ENCODE measurements around the gene ADARB2. TPM values are rescaled to one million over a fixed set of nuclear protein-coding genes. Genes with fewer than 3 reads are reported as not detected.

The ADARB2 gene
- total RNA-seq, 6 experiments from 2014 or later, result not detected

DNA sequence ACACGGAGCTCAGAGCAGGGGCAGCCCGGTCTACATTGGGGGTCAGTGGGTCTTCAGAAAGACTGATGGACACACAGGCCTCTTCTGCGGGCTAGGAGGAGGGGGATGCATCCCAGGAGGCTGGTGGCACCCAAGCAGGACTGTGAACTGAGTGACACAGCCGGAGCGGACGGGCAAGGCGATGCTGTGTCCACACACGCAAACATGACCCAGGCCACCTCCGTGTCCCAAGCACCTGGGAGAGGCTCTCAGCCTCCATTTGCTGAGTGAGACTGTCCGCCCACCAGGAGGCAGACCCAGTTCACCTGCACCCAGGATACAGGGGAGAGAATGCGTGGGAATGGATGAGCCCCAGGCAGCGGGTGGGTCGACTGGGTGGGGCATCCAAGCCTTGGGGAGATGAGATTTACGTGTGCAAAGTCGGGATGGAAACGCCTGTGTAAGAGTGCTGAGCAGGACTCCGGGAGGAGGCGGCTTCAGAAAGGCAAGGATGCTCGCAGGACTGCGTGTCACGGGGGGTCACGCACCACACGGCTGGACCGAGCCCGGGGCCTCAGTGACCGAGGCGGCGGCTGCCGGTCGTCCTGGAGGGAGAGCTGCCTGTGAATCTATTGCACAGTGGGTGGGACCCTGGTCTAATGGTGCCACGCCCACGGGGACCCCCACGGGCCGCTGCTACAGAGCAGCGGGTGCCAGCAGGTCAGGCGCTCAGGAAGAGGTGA lies 262.8 kb downstream of the ADARB2 start:
- H3K27ac Mint-ChIP-seq, result no peak overlapping the region
- no peak for DNase-seq
- peaks cover 79% of the 10 kb centered on the region for H3K9me3 Mint-ChIP-seq
- H3K4me1 Mint-ChIP-seq (ENCODE audit: low read depth), result no peaks in the 10 kb centered on the region
- no peak overlapping the region for H3K4me3 Mint-ChIP-seq
- TF ChIP-seq, protein P1, sequence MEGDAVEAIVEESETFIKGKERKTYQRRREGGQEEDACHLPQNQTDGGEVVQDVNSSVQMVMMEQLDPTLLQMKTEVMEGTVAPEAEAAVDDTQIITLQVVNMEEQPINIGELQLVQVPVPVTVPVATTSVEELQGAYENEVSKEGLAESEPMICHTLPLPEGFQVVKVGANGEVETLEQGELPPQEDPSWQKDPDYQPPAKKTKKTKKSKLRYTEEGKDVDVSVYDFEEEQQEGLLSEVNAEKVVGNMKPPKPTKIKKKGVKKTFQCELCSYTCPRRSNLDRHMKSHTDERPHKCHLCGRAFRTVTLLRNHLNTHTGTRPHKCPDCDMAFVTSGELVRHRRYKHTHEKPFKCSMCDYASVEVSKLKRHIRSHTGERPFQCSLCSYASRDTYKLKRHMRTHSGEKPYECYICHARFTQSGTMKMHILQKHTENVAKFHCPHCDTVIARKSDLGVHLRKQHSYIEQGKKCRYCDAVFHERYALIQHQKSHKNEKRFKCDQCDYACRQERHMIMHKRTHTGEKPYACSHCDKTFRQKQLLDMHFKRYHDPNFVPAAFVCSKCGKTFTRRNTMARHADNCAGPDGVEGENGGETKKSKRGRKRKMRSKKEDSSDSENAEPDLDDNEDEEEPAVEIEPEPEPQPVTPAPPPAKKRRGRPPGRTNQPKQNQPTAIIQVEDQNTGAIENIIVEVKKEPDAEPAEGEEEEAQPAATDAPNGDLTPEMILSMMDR (IDR thresholded peaks at IDR 0.05), result no peak
- peaks cover 14% of the 10 kb centered on the region for H3K36me3 Mint-ChIP-seq (ENCODE audit: low read depth)
- peaks cover 5% of the 10 kb centered on the region for H3K27me3 Mint-ChIP-seq (ENCODE audit: insufficient read depth)

- Mint-ChIP-seq H3K27me3 (ENCODE audit: insufficient read depth) (peaks cover 5% of the 10 kb centered on the region), H3K36me3 (ENCODE audit: low read depth) (peaks cover 14% of the 10 kb centered on the region), H3K4me1 (ENCODE audit: low read depth) (no peaks in the 10 kb centered on the region), H3K4me3 (no peak overlapping the region), H3K9me3 (peaks cover 79% of the 10 kb centered on the region), H3K27ac (no peak overlapping the region)
- DNase-seq, result no peak
- TF ChIP-seq, protein P1 (IDR thresholded peaks at IDR 0.05), result no peak
These were observed 263.5 kb downstream of the ADARB2 start for GRCh38 chr10:1473874-1474273.

- Mint-ChIP-seq H3K36me3 (ENCODE audit: low read depth) (peaks cover 10% of the 10 kb centered on the region; the same call in 1 of the 2 replicates), H3K27me3 (ENCODE audit: insufficient read depth) (peaks cover 5% of the 10 kb centered on the region), H3K27ac (no peak overlapping the region), H3K4me3 (no peak overlapping the region), H3K4me1 (ENCODE audit: low read depth) (no peaks in the 10 kb centered on the region), H3K9me3 (peaks cover 74% of the 10 kb centered on the region)
- DNase-seq, result no peak
- TF ChIP-seq, protein P1 (IDR thresholded peaks at IDR 0.05), result no peak
These were observed 265.0 kb downstream of the ADARB2 start for GRCh38 chr10:1472178-1472958.

- DNase-seq, result no peak
- Mint-ChIP-seq H3K4me3 (no peak overlapping the region), H3K4me1 (ENCODE audit: low read depth) (no peaks in the 10 kb centered on the region), H3K27ac (no peak overlapping the region), H3K36me3 (ENCODE audit: low read depth) (peaks cover 11% of the 10 kb centered on the region; the same call in 1 of the 2 replicates), H3K9me3 (peaks cover 69% of the 10 kb centered on the region), H3K27me3 (ENCODE audit: insufficient read depth) (peaks cover 2% of the 10 kb centered on the region)
- TF ChIP-seq, protein P1 (IDR thresholded peaks at IDR 0.05), result no peak
These were observed 268.5 kb downstream of the ADARB2 start for GRCh38 chr10:1468811-1469210.

DNA sequence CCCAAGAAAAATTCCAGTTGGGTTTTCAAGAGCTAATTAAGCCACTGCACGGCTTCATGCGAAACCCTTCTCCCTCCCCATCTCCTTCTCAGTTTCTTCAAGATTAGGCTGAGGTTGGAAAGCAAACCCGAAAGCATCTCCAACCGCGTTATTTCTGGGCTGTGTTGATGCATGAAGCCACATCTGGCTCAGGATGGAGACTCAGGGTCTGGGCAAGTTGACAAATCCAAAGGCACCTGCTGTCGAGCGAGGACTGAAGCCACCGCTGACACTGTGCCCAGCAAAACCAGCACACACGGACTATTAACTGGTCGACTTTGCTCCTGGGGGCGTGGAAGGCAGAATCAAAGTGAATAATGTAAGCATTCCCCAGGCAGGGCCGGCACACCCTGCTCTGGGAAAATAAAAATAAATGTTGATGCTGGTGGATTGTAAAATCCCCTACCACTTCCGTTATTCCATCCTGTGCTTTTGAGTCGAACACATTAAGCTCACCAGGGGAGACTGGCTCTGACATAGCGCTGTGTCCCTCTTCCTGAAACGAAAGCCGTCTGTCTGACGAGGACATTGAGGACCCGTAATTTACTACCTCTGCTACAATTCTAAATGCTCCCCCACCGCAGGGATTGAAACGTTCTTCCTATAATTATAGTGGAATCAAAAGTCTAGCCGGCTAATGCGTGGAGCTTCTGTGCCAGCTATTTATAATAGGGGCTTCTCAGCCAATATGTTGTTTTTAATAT lies 269.8 kb downstream of the ADARB2 start:
- DNase-seq, result no peak
- TF ChIP-seq, protein P1 (IDR thresholded peaks at IDR 0.05), result no peak
- no peak overlapping the region for H3K27ac Mint-ChIP-seq
- peaks cover 67% of the 10 kb centered on the region for H3K9me3 Mint-ChIP-seq
- H3K36me3 Mint-ChIP-seq (ENCODE audit: low read depth), result peaks cover 6% of the 10 kb centered on the region; the same call in 1 of the 2 replicates
- no peak overlapping the region for H3K4me3 Mint-ChIP-seq
- peaks cover 2% of the 10 kb centered on the region for H3K27me3 Mint-ChIP-seq (ENCODE audit: insufficient read depth)
- no peaks in the 10 kb centered on the region for H3K4me1 Mint-ChIP-seq (ENCODE audit: low read depth)

Measured in HFFc6 (cell line).